Activated CD4-positive, alpha-beta T cell treated with anti-CD3 and anti-CD28 coated beads, Interleukin-10, Interleukin-2, amounts not matched to agents 100 ng/mL and 50 ng/mL, durations not matched to agents 16 hours and 8 hours (primary cell): ENCODE results near the gene NF1.
"Not testable (repeated sequence)": the region's sequence is repeated elsewhere in the genome, so short reads cannot be mapped to it uniquely, and the experiment has no call there.

Experiments used
- DNase-seq: peaks from one replicate; pipeline ENCODE4 v3.0.0-alpha.2; 2020

Gene NF1

GRCh38 chr17:31079731-31080130, 15.0 kb upstream of the NF1 start:
- DNase-seq = no peak

GRCh38 chr17:31085563-31085962, 9.2 kb upstream of the NF1 start:
- DNase-seq = no peak

- no peak for DNase-seq
Observed at GRCh38 chr17:31089471-31089870, 5.3 kb upstream of the NF1 start.

GRCh38 chr17:31090650-31091049, 4.1 kb upstream of the NF1 start:
- DNase-seq = not testable (repeated sequence)

- no peak for DNase-seq
Observed at GRCh38 chr17:31092475-31093064, 2.2 kb upstream of the NF1 start.

- DNase-seq = no peak
Observed at GRCh38 chr17:31093866-31094599, 744 bp upstream of the NF1 start.

- peak; percentile 23 for DNase-seq
Observed at GRCh38 chr17:31095236-31096105, 694 bp downstream of the NF1 start.

GRCh38 chr17:31096106-31096436, 1.3 kb downstream of the NF1 start:
- DNase-seq = peak; percentile 13

GRCh38 chr17:31099016-31099415, 4.2 kb downstream of the NF1 start:
- DNase-seq = no peak

- no peak for DNase-seq
Observed at GRCh38 chr17:31100840-31101459, 6.2 kb downstream of the NF1 start.

- DNase-seq = no peak
Observed at GRCh38 chr17:31101943-31102342, 7.2 kb downstream of the NF1 start.

GRCh38 chr17:31105991-31106390, 11.2 kb downstream of the NF1 start:
- DNase-seq = no peak

- DNase-seq = no peak
Observed at GRCh38 chr17:31111183-31111582, 16.4 kb downstream of the NF1 start.

- peak; percentile 38 for DNase-seq
Observed at GRCh38 chr17:31112001-31112661, 17.4 kb downstream of the NF1 start.

GRCh38 chr17:31113368-31113767, 18.6 kb downstream of the NF1 start:
- not testable (repeated sequence) for DNase-seq

GRCh38 chr17:31113939-31114338, 19.2 kb downstream of the NF1 start:
- no peak for DNase-seq

- DNase-seq = no peak
Observed at GRCh38 chr17:31114956-31115555, 20.3 kb downstream of the NF1 start.

GRCh38 chr17:31116167-31116566, 21.4 kb downstream of the NF1 start:
- DNase-seq = no peak

GRCh38 chr17:31122746-31123145, 28.0 kb downstream of the NF1 start:
- DNase-seq = no peak

- DNase-seq = no peak
Observed at GRCh38 chr17:31126318-31126717, 31.5 kb downstream of the NF1 start.

- DNase-seq = no peak
Observed at GRCh38 chr17:31128241-31128640, 33.5 kb downstream of the NF1 start.
